Suprapubic skin (tissue), 3 donors: ENCODE results near the gene CMKLR1.

ENCODE experiments used
- EP300 ChIP-seq: sonication (generic); formaldehyde crosslinking; IDR thresholded peaks from one replicate; pipeline ENCODE4 v1.6.1; 2017; ENCODE audit warnings: antibody characterized with exemption
- POLR2A ChIP-seq, 2 donors: fragments of 450-650 bp; IDR thresholded peaks; one replicate each; pipeline ENCODE4 v1.6.1; 2017; ENCODE audit warnings: antibody characterized with exemption in 2 of 2, mild to moderate bottlenecking in 2 of 2, moderate library complexity in 2 of 2
- TF ChIP-seq, protein P1 (sequence below), 2 donors: fragments of 200-600 bp in 1 of 2; fragments of 450-650 bp in 1 of 2; sonication (generic) in 1 of 2; IDR thresholded peaks; one replicate each; pipeline ENCODE4 v1.5.1; 2016 to 2019; ENCODE audit warnings: antibody characterized with exemption in 2 of 2, mild to moderate bottlenecking in 1 of 2, moderate library complexity in 1 of 2

- TF ChIP-seq POLR2A (IDR thresholded peaks at IDR 0.05) (no peak), EP300 (no peak)
- TF ChIP-seq, protein P1, sequence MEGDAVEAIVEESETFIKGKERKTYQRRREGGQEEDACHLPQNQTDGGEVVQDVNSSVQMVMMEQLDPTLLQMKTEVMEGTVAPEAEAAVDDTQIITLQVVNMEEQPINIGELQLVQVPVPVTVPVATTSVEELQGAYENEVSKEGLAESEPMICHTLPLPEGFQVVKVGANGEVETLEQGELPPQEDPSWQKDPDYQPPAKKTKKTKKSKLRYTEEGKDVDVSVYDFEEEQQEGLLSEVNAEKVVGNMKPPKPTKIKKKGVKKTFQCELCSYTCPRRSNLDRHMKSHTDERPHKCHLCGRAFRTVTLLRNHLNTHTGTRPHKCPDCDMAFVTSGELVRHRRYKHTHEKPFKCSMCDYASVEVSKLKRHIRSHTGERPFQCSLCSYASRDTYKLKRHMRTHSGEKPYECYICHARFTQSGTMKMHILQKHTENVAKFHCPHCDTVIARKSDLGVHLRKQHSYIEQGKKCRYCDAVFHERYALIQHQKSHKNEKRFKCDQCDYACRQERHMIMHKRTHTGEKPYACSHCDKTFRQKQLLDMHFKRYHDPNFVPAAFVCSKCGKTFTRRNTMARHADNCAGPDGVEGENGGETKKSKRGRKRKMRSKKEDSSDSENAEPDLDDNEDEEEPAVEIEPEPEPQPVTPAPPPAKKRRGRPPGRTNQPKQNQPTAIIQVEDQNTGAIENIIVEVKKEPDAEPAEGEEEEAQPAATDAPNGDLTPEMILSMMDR (IDR thresholded peaks at IDR 0.05): no peak
Observed at GRCh38 chr12:108345716-108346633, 6.9 kb upstream of the CMKLR1 start.
